HepG2 (cell line): ENCODE measurements around the gene COL27A1.

ENCODE experiments used
- CENPX ChIP-seq: sonication (generic); formaldehyde crosslinking; IDR thresholded peaks from 2 replicates; pipeline ENCODE4 v1.9.0; 2021; ENCODE audit warnings: mild to moderate bottlenecking, missing genetic modification reagents, moderate library complexity
- CREM ChIP-seq, 2 experiments: sonication (generic) in 1 of 2; formaldehyde crosslinking in 1 of 2; IDR thresholded peaks; 2 replicates each; pipeline versions ENCODE4 v1.4.0 to v1.6.1; 2016 to 2020; ENCODE audit warnings: antibody characterized with exemption in 1 of 2, mild to moderate bottlenecking in 1 of 2, missing genetic modification reagents in 1 of 2
- JUNB ChIP-seq: sonication (generic); formaldehyde crosslinking; IDR thresholded peaks from 2 replicates; pipeline ENCODE4 v1.8.0; 2022; ENCODE audit warnings: missing genetic modification reagents, mild to moderate bottlenecking, borderline replicate concordance
- POLR2A ChIP-seq, 2 experiments: IDR thresholded peaks; 2 replicates each; pipeline ENCODE4 v1.6.1; 2011; ENCODE audit warnings: low read depth in 2 of 2, low read length in 2 of 2, mild to moderate bottlenecking in 1 of 2, moderate library complexity in 1 of 2; ENCODE audit not compliant: insufficient read depth in 1 of 2
- ZNF232 ChIP-seq: sonication (generic); formaldehyde crosslinking; IDR thresholded peaks from 2 replicates; pipeline ENCODE4 v1.4.0; 2020; ENCODE audit warnings: missing genetic modification reagents, borderline replicate concordance
- ZZZ3 ChIP-seq: sonication (generic); formaldehyde crosslinking; IDR thresholded peaks from 2 replicates; pipeline ENCODE4 v1.4.0; 2020; ENCODE audit warnings: missing genetic modification reagents, mild to moderate bottlenecking, borderline replicate concordance
- TF ChIP-seq, protein P1 (sequence below): sonication (generic); formaldehyde crosslinking; IDR thresholded peaks from 2 replicates; pipeline ENCODE4 v1.5.0; 2020; ENCODE audit warnings: mild to moderate bottlenecking, missing genetic modification reagents, moderate library complexity
- TF ChIP-seq, protein P2 (sequence below): sonication (generic); formaldehyde crosslinking; IDR thresholded peaks from 2 replicates; pipeline ENCODE4 v1.8.1; 2023; ENCODE audit warnings: missing genetic modification reagents, inconsistent platforms, borderline replicate concordance

DNA sequence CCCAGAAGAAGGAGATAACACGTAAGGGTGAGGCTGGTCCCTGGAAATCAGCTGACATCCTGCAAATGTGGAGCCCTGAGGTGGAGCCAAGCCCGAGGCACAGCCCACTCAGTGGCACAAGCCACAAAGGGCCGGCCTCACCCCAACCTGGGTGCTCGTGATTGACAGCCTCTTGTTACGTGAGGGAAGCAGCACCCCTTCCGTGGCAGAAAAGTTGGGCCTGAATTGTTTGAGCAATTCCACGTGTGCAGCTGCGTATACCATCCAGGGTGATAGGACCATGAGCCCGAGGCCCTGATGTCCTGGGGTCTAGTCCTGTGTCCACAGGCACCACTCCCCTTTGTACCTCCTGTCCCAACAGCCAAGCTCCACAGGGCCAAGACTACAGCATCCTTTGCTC lies 179.2 kb downstream of the COL27A1 start:
- TF ChIP-seq POLR2A (IDR thresholded peaks at IDR 0.05; ENCODE audit: insufficient read depth in 1 of 2, low read depth in 2 of 2, low read length in 2 of 2) (no peak), ZNF232 (no peak), JUNB (CRISPR knock-in tag) (no peak), ZZZ3 (CRISPR knock-in tag) (no peak), CENPX (no peak), CREM (IDR thresholded peaks at IDR 0.05) (no peak), CREM (CRISPR knock-in tag; IDR thresholded peaks at IDR 0.05) (no peak)
- TF ChIP-seq, protein P1, sequence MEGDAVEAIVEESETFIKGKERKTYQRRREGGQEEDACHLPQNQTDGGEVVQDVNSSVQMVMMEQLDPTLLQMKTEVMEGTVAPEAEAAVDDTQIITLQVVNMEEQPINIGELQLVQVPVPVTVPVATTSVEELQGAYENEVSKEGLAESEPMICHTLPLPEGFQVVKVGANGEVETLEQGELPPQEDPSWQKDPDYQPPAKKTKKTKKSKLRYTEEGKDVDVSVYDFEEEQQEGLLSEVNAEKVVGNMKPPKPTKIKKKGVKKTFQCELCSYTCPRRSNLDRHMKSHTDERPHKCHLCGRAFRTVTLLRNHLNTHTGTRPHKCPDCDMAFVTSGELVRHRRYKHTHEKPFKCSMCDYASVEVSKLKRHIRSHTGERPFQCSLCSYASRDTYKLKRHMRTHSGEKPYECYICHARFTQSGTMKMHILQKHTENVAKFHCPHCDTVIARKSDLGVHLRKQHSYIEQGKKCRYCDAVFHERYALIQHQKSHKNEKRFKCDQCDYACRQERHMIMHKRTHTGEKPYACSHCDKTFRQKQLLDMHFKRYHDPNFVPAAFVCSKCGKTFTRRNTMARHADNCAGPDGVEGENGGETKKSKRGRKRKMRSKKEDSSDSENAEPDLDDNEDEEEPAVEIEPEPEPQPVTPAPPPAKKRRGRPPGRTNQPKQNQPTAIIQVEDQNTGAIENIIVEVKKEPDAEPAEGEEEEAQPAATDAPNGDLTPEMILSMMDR (CRISPR knock-in tag), result no peak
- TF ChIP-seq, protein P2, sequence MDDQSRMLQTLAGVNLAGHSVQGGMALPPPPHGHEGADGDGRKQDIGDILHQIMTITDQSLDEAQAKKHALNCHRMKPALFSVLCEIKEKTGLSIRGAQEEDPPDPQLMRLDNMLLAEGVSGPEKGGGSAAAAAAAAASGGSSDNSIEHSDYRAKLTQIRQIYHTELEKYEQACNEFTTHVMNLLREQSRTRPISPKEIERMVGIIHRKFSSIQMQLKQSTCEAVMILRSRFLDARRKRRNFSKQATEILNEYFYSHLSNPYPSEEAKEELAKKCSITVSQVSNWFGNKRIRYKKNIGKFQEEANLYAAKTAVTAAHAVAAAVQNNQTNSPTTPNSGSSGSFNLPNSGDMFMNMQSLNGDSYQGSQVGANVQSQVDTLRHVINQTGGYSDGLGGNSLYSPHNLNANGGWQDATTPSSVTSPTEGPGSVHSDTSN (CRISPR knock-in tag), result no peak
